HepG2 (cell line): ENCODE measurements around the gene CDCA4. TPM values are rescaled to one million over a fixed set of nuclear protein-coding genes. Genes with fewer than 3 reads are reported as not detected.
A peak's percentile ranks its signal among the peaks of the same experiment; 100 is the strongest.

Experiments
- ESRRA ChIP-seq: sonication (generic); formaldehyde crosslinking; IDR thresholded peaks from 2 replicates; pipeline ENCODE4 v1.5.1; 2020; ENCODE audit warnings: mild to moderate bottlenecking, low read depth, missing genetic modification reagents
- FOXA1 ChIP-seq, 2 experiments: fragments of 450-650 bp in 1 of 2; sonication (generic) in 1 of 2; formaldehyde crosslinking in 1 of 2; IDR thresholded peaks; 2 replicates each; pipeline versions ENCODE4 v1.4.0 to v1.6.1; 2016 to 2020; ENCODE audit warnings: missing genetic modification reagents in 1 of 2
- GATAD2A ChIP-seq: IDR thresholded peaks from 2 replicates; pipeline ENCODE4 v1.6.1; 2016
- HOXA3 ChIP-seq: sonication (generic); formaldehyde crosslinking; IDR thresholded peaks from 2 replicates; pipeline ENCODE4 v1.5.0; 2020; ENCODE audit warnings: missing genetic modification reagents
- KDM2A ChIP-seq: sonication (generic); formaldehyde crosslinking; IDR thresholded peaks from 2 replicates; pipeline ENCODE4 v1.4.0; 2020; ENCODE audit warnings: low read depth, missing genetic modification reagents, borderline replicate concordance
- MYC ChIP-seq: sonication (generic); formaldehyde crosslinking; IDR thresholded peaks from 2 replicates; pipeline ENCODE4 v1.9.0; 2021; ENCODE audit warnings: missing genetic modification reagents, borderline replicate concordance
- NCOA2 ChIP-seq: sonication (generic); formaldehyde crosslinking; IDR thresholded peaks from 2 replicates; pipeline ENCODE4 v1.8.0; 2022; ENCODE audit warnings: inconsistent platforms
- NFATC3 ChIP-seq: sonication (generic); formaldehyde crosslinking; IDR thresholded peaks from 2 replicates; pipeline ENCODE4 v1.5.1; 2020; ENCODE audit warnings: mild to moderate bottlenecking, missing genetic modification reagents
- NFKB2 ChIP-seq: sonication (generic); formaldehyde crosslinking; IDR thresholded peaks from 2 replicates; pipeline ENCODE4 v1.4.0; 2020; ENCODE audit warnings: missing genetic modification reagents, borderline replicate concordance
- PHF8 ChIP-seq: sonication (generic); formaldehyde crosslinking; IDR thresholded peaks from 2 replicates; pipeline ENCODE4 v1.5.0; 2020; ENCODE audit warnings: missing genetic modification reagents
- PITX1 ChIP-seq: sonication (generic); formaldehyde crosslinking; IDR thresholded peaks from 2 replicates; pipeline ENCODE4 v1.5.1; 2020; ENCODE audit warnings: mild to moderate bottlenecking, missing genetic modification reagents
- RAD21 ChIP-seq: fragments of 450-650 bp; formaldehyde crosslinking; IDR thresholded peaks from 2 replicates; pipeline ENCODE4 v1.5.0; 2020; ENCODE audit warnings: mild to moderate bottlenecking
- SMC3 ChIP-seq: IDR thresholded peaks from 2 replicates; pipeline ENCODE4 v1.6.1; 2011; ENCODE audit warnings: low read length, improper control_type of control experiment
- SNRNP70 ChIP-seq: fragments of 200-400 bp; formaldehyde crosslinking; IDR thresholded peaks from 2 replicates; pipeline ENCODE4 v1.6.1; 2017; ENCODE audit warnings: mild to moderate bottlenecking, low read depth, low read length, moderate library complexity
- STAG1 ChIP-seq: sonication (generic); formaldehyde crosslinking; IDR thresholded peaks from 2 replicates; pipeline ENCODE4 v1.4.0; 2020; ENCODE audit warnings: missing genetic modification reagents
- YY1 ChIP-seq: IDR thresholded peaks from 2 replicates; pipeline ENCODE4 v1.6.1; 2011; ENCODE audit warnings: low read length, low read depth, moderate library complexity, mild to moderate bottlenecking; ENCODE audit not compliant: insufficient read depth, insufficient replicate concordance
- ZFX ChIP-seq: sonication (generic); formaldehyde crosslinking; IDR thresholded peaks from 2 replicates; pipeline ENCODE4 v1.4.0; 2020; ENCODE audit warnings: mild to moderate bottlenecking, low read depth, missing genetic modification reagents, moderate library complexity
- ZNF136 ChIP-seq: sonication (generic); formaldehyde crosslinking; IDR thresholded peaks from 2 replicates; pipeline ENCODE4 v1.8.1; 2022; ENCODE audit warnings: low read depth, mild to moderate bottlenecking, moderate library complexity, missing genetic modification reagents
- ZNF264 ChIP-seq: sonication (generic); formaldehyde crosslinking; IDR thresholded peaks from 2 replicates; pipeline ENCODE4 v1.4.0; 2020; ENCODE audit warnings: missing genetic modification reagents
- ZNF383 ChIP-seq: sonication (generic); formaldehyde crosslinking; IDR thresholded peaks from 2 replicates; pipeline ENCODE4 v1.4.0; 2020; ENCODE audit warnings: missing genetic modification reagents, mild to moderate bottlenecking, borderline replicate concordance
- ZNF552 ChIP-seq: sonication (generic); formaldehyde crosslinking; IDR thresholded peaks from 2 replicates; pipeline ENCODE4 v1.9.0; 2022; ENCODE audit warnings: missing genetic modification reagents, mild to moderate bottlenecking, borderline replicate concordance
- polyA plus RNA-seq, 8 experiments: library from polyadenylated mRNA; depleted of rRNA in 3 of 8; stranded (reverse) in 7 of 8; unstranded in 1 of 8; fragments of >200 nt; fragmentation: Illumina TruSeq in 4 of 8; extraction: Trizol in 4 of 8; gene quantifications; 2 replicates each; pipeline versions ENCODE4 v1.2.1 to v1.2.3, GENCODE V29; 2011 to 2016; ENCODE audit warnings: low read depth in 4 of 8, missing spikeins in 1 of 8, mixed read lengths in 1 of 8; ENCODE audit not compliant: insufficient read depth in 1 of 8
- total RNA-seq, 5 experiments: library from RNA; depleted of rRNA; stranded (reverse); fragments of >200 nt; fragmentation: Illumina TruSeq; extraction: Trizol; gene quantifications; 2 replicates each; pipeline ENCODE4 v1.2.3, GENCODE V29; 2016; ENCODE audit warnings: low read depth in 1 of 5
- TF ChIP-seq, protein P1 (sequence below): sonication (generic); formaldehyde crosslinking; IDR thresholded peaks from 2 replicates; pipeline ENCODE4 v1.4.0; 2020; ENCODE audit warnings: missing genetic modification reagents, low read depth, mild to moderate bottlenecking, borderline replicate concordance
- TF ChIP-seq, protein P2 (sequence below): sonication (generic); formaldehyde crosslinking; IDR thresholded peaks from 2 replicates; pipeline ENCODE4 v1.4.0; 2020; ENCODE audit warnings: missing genetic modification reagents
- TF ChIP-seq, protein P3 (sequence below): sonication (generic); formaldehyde crosslinking; IDR thresholded peaks from 2 replicates; pipeline ENCODE4 v1.9.0; 2021; ENCODE audit warnings: missing genetic modification reagents, borderline replicate concordance

CDCA4 gene
- total and polyA plus RNA-seq, 2 of the 13 experiments (the other 11 are each of a cell fraction or from before 2014, with no cell fraction given): 19.7 to 43.1 TPM

DNA sequence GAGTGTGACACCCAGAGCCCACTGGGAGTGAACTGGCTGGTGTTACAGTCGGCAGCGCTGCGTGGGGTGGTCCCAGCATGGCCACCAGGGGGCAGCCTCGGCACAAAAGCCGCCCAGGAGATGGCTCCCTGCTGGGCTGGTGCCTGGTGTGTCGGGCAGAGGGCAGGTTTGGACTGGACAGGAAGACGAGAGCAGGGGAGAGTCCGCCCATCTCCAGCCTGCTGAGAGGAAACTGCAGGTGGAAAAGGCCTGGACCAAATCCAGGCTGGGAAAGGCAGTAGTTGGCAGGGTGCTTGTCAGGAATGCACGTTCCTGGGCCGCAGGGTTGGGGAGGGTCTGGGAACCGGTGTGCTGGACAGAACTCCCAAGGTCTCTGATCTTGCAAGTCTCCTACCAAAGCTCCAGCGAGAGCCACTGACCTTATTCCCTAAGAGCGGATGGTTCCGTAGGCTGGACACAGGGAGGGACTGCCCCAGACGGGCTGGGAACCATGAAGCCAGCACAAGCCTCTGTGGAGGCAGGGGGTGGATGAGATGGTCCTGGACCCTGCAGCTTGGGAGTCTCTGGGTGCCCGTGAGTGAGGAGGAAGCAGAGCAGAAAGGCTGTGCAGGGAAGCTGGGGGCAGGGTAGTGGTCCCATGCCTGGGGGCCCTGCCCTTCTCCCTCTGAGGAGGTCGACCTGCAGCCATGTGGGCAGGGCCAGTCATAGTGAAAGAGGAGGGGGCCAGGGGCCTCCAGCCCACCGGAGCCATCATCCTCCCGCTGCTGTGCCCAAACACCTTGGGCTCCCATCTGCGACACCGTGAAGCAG, 44.5 kb downstream of the CDCA4 start (continued):
- TF ChIP-seq, protein P1, sequence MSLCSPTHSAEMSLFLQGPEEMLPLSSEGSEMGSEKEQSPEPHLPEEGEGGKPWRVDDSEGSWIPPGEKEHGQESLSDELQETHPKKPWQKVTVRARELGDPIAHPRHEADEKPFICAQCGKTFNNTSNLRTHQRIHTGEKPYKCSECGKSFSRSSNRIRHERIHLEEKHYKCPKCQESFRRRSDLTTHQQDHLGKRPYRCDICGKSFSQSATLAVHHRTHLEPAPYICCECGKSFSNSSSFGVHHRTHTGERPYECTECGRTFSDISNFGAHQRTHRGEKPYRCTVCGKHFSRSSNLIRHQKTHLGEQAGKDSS (CRISPR knock-in tag): peak; percentile 74; the same call in 1 of the 2 replicates
- peak; percentile 16; the same call in 1 of the 2 replicates for TF ChIP-seq NCOA2 (CRISPR knock-in tag)
- TF ChIP-seq NFKB2: peak; percentile 58; the same call in 1 of the 2 replicates
- peak; percentile 48; the same call in 1 of the 2 replicates for TF ChIP-seq ZNF552
- TF ChIP-seq ZNF264: no peak
- TF ChIP-seq MYC (CRISPR knock-in tag): peak; percentile 14; the same call in 1 of the 2 replicates
- TF ChIP-seq YY1: peak; percentile 34
- peak; percentile 14; the same call in 1 of the 2 replicates for TF ChIP-seq ZFX (CRISPR knock-in tag)
- TF ChIP-seq SNRNP70: no peak
- TF ChIP-seq, protein P2, sequence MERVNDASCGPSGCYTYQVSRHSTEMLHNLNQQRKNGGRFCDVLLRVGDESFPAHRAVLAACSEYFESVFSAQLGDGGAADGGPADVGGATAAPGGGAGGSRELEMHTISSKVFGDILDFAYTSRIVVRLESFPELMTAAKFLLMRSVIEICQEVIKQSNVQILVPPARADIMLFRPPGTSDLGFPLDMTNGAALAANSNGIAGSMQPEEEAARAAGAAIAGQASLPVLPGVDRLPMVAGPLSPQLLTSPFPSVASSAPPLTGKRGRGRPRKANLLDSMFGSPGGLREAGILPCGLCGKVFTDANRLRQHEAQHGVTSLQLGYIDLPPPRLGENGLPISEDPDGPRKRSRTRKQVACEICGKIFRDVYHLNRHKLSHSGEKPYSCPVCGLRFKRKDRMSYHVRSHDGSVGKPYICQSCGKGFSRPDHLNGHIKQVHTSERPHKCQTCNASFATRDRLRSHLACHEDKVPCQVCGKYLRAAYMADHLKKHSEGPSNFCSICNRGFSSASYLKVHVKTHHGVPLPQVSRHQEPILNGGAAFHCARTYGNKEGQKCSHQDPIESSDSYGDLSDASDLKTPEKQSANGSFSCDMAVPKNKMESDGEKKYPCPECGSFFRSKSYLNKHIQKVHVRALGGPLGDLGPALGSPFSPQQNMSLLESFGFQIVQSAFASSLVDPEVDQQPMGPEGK: 0 out of 2 replicates have a peak, but pooled peaks have one; percentile 13
- 0 out of 2 replicates have a peak, but pooled peaks have one; percentile 12 for TF ChIP-seq PITX1 (CRISPR knock-in tag)
- TF ChIP-seq ESRRA (CRISPR knock-in tag): 0 out of 2 replicates have a peak, but pooled peaks have one; percentile 25
- 0 out of 2 replicates have a peak, but pooled peaks have one; percentile 42 for TF ChIP-seq NFATC3
- TF ChIP-seq KDM2A (CRISPR knock-in tag): 0 out of 2 replicates have a peak, but pooled peaks have one; percentile 57
- TF ChIP-seq ZNF136 (CRISPR knock-in tag): peak; percentile 41; the same call in 1 of the 2 replicates
- no peak for TF ChIP-seq ZNF383 (CRISPR knock-in tag)
- peak; percentile 56; the same call in 1 of the 2 replicates for TF ChIP-seq HOXA3 (CRISPR knock-in tag)
- peak; percentile 55; the same call in 1 of the 2 replicates for TF ChIP-seq SMC3
- 0 out of 2 replicates have a peak, but pooled peaks have one; percentile 16 for TF ChIP-seq GATAD2A (CRISPR knock-in tag)
- peak; percentile 96 for TF ChIP-seq RAD21
- peak; percentile 29; the same call in 1 of the 2 replicates for TF ChIP-seq PHF8 (CRISPR knock-in tag)
- TF ChIP-seq FOXA1 (IDR thresholded peaks at IDR 0.05): no peak
- TF ChIP-seq FOXA1 (CRISPR knock-in tag; IDR thresholded peaks at IDR 0.05): 0 out of 2 replicates have a peak, but pooled peaks have one; percentile 25
- peak; percentile 95 for TF ChIP-seq STAG1 (CRISPR knock-in tag)
- TF ChIP-seq, protein P3, sequence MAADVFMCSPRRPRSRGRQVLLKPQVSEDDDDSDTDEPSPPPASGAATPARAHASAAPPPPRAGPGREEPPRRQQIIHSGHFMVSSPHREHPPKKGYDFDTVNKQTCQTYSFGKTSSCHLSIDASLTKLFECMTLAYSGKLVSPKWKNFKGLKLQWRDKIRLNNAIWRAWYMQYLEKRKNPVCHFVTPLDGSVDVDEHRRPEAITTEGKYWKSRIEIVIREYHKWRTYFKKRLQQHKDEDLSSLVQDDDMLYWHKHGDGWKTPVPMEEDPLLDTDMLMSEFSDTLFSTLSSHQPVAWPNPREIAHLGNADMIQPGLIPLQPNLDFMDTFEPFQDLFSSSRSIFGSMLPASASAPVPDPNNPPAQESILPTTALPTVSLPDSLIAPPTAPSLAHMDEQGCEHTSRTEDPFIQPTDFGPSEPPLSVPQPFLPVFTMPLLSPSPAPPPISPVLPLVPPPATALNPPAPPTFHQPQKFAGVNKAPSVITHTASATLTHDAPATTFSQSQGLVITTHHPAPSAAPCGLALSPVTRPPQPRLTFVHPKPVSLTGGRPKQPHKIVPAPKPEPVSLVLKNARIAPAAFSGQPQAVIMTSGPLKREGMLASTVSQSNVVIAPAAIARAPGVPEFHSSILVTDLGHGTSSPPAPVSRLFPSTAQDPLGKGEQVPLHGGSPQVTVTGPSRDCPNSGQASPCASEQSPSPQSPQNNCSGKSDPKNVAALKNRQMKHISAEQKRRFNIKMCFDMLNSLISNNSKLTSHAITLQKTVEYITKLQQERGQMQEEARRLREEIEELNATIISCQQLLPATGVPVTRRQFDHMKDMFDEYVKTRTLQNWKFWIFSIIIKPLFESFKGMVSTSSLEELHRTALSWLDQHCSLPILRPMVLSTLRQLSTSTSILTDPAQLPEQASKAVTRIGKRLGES (CRISPR knock-in tag): no peak
